Uterus (tissue), 4 donors: ENCODE results near the gene RASSF1. TPM values are rescaled to one million over a fixed set of nuclear protein-coding genes. Genes with fewer than 3 reads are reported as not detected.

Experiments used
- DNase-seq, 2 donors: peaks; one replicate each; pipeline ENCODE4 v3.0.0-alpha.2; 2019 to 2020
- H3K27ac ChIP-seq, 2 donors: fragments of 200-600 bp; sonication (generic); 1 replicate in 1 of 2; 2 replicates in 1 of 2; pipeline ENCODE4 v1.5.1; 2016 to 2018
- H3K27me3 ChIP-seq, 2 donors: fragments of 200-600 bp; sonication (generic); one replicate each; pipeline ENCODE4 v1.5.1; 2018 to 2019; ENCODE audit warnings: control low read depth in 1 of 2
- H3K36me3 ChIP-seq, 2 donors: fragments of 200-600 bp; sonication (generic); one replicate each; pipeline ENCODE4 v1.5.1; 2019; ENCODE audit warnings: control low read depth in 1 of 2
- H3K4me1 ChIP-seq, 2 donors: fragments of 200-600 bp; sonication (generic); one replicate each; pipeline ENCODE4 v1.5.1; 2018 to 2019; ENCODE audit warnings: control low read depth in 1 of 2
- H3K4me3 ChIP-seq, 2 donors: fragments of 200-600 bp; sonication (generic); 1 replicate in 1 of 2; 2 replicates in 1 of 2; pipeline ENCODE4 v1.5.1; 2018 to 2019; ENCODE audit warnings: mild to moderate bottlenecking in 1 of 2
- H3K9me3 ChIP-seq, 2 donors: fragments of 200-600 bp; sonication (generic); one replicate each; pipeline ENCODE4 v1.5.1; 2019; ENCODE audit warnings: control low read depth in 1 of 2
- CTCF ChIP-seq, 4 experiments: fragments of 200-600 bp in 2 of 4; fragments of 450-650 bp in 2 of 4; sonication (generic) in 2 of 4; IDR thresholded peaks; one replicate each; pipeline ENCODE4 v1.5.1; 2016 to 2019; ENCODE audit warnings: antibody characterized with exemption in 4 of 4, mild to moderate bottlenecking in 2 of 4, moderate library complexity in 1 of 4
- POLR2A ChIP-seq, 2 donors: fragments of 450-650 bp; IDR thresholded peaks; one replicate each; pipeline ENCODE4 v1.6.1; 2016; ENCODE audit warnings: antibody characterized with exemption in 2 of 2, mild to moderate bottlenecking in 1 of 2, moderate library complexity in 1 of 2
- intact Hi-C: fragments of 100-400 bp; cut with DNase I; formaldehyde crosslinking; loops from one replicate; pipeline ENCODE4 v1.15.1; 2023; ENCODE audit warnings: low total_unique reads
- total RNA-seq, 4 donors: library from RNA; depleted of rRNA in 3 of 4; stranded (reverse); fragments of >200 nt in 3 of 4; gene quantifications; one replicate each; pipeline versions ENCODE4 v1.1.0 to v1.2.4, GENCODE V29; 2014 to 2023
- donor health status: DM: yes; HTN: yes; CAD: no.

Gene RASSF1
- total RNA-seq, 4 donors from 2014 or later = 42.1 to 114 (median 44.6) TPM

GRCh38 chr3:50341537-50341936, 901 bp upstream of the RASSF1 start:
- intact Hi-C loops = no loop called here
- no peaks in the 10 kb centered on the region for H3K36me3 ChIP-seq
- H3K27me3 ChIP-seq = no peaks in the 10 kb centered on the region
- H3K27ac ChIP-seq = no peak overlapping the region
- DNase-seq = no peak
- no peak overlapping the region for H3K4me3 ChIP-seq
- TF ChIP-seq CTCF (IDR thresholded peaks at IDR 0.05) (no peak), POLR2A (IDR thresholded peaks at IDR 0.05) (no peak)
- peaks cover 0 to 19% of the 10 kb centered on the region in 2 donors for H3K4me1 ChIP-seq
- no peaks in the 10 kb centered on the region for H3K9me3 ChIP-seq

GRCh38 chr3:50340147-50340447, 539 bp downstream of the RASSF1 start:
- Histone ChIP-seq H3K4me1 (peaks cover 0 to 7% of the 10 kb centered on the region in 2 donors), H3K27ac (peak overlapping the region; percentile 94 to 99), H3K27me3 (no peaks in the 10 kb centered on the region), H3K36me3 (no peaks in the 10 kb centered on the region), H3K4me3 (peak overlapping the region; percentile 40 to 52), H3K9me3 (no peaks in the 10 kb centered on the region)
- intact Hi-C loops = no loop called here
- DNase-seq = no peak
- TF ChIP-seq POLR2A (IDR thresholded peaks at IDR 0.05) (no peak), CTCF (IDR thresholded peaks at IDR 0.05) (no peak)

- intact Hi-C loops = no loop called here
- Histone ChIP-seq H3K36me3 (no peaks in the 10 kb centered on the region), H3K27me3 (no peaks in the 10 kb centered on the region), H3K4me1 (peaks cover 0 to 6% of the 10 kb centered on the region in 2 donors), H3K4me3 (peak overlapping the region; percentile 40 to 52), H3K27ac (peak overlapping the region; percentile 94 to 99), H3K9me3 (no peaks in the 10 kb centered on the region)
- TF ChIP-seq CTCF (IDR thresholded peaks at IDR 0.05) = no peak
- no peak for TF ChIP-seq POLR2A (IDR thresholded peaks at IDR 0.05)
- DNase-seq = no peak
Measured at GRCh38 chr3:50339485-50340146, 1.0 kb downstream of the RASSF1 start.

- TF ChIP-seq POLR2A (IDR thresholded peaks at IDR 0.05) (no peak), CTCF (IDR thresholded peaks at IDR 0.05) (no peak)
- Histone ChIP-seq H3K9me3 (no peaks in the 10 kb centered on the region), H3K27ac (peak overlapping the region; percentile 94 to 99), H3K27me3 (no peaks in the 10 kb centered on the region), H3K4me3 (no peak overlapping the region), H3K36me3 (no peaks in the 10 kb centered on the region), H3K4me1 (peaks cover 3 to 6% of the 10 kb centered on the region in 2 donors)
- no peak for DNase-seq
- intact Hi-C loops = no loop called here
Measured at GRCh38 chr3:50338965-50339364, 1.7 kb downstream of the RASSF1 start.

- Histone ChIP-seq H3K4me3 (peak overlapping the region; percentile 65 to 79), H3K4me1 (peaks cover 4 to 6% of the 10 kb centered on the region in 2 donors), H3K27me3 (no peaks in the 10 kb centered on the region), H3K27ac (peak overlapping the region; percentile 94 to 99), H3K36me3 (no peaks in the 10 kb centered on the region), H3K9me3 (no peaks in the 10 kb centered on the region)
- TF ChIP-seq CTCF (IDR thresholded peaks at IDR 0.05) (peak in 1 of 4 experiments; percentile 2), POLR2A (IDR thresholded peaks at IDR 0.05) (peak; percentile 93 to 95)
- peak; percentile 99 to 100 for DNase-seq
- intact Hi-C loops = no loop called here
Measured at GRCh38 chr3:50337175-50337861, 3.3 kb downstream of the RASSF1 start.
